ENCODE results near the gene TANGO6.

TANGO6 gene

DNA sequence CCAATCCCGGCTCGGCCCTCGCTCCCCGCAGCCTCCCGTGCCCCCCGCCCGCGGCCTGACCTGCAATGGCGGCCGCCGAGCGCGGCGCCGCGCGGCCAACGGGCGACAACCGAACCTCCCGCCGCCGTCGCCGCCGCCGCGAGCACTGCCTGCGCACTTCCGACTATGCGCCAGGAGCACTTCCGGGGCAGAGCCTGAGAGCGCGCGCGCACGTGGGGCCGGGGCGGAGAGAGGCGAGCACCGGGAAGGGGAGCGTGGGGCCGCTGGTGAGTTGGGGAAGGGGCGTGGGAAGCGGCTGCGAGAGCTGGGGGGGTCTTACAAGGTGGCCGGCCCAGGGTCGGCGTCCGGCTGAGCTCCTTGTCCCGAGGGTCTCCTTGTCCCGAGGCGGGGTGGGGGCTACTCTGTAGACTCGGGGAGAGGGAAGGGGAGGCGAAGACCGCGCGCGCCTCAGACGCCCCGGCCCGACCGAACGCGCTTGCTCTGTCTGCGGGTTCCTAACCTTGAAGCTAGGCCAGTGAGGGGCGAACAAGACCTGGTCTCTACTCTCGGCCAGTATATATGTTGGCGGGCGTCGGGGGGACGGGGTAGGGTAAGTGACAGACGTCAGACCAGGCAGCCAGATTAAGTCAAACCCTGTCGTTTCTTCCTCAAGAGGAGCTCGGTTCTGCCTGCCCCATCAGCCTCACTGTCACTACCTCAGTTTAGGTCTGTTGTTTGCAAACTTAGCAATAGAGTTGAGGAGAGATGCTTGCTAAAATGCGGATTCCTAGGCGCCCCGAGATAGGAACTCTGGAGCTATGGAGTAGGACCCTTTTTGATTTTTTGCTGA, 289.3 kb downstream of the TANGO6 start, which contains the start of the genes CHTF8 and UTP4:
Gene CHTF8, minus strand, starts transcription at position 165 of the 829 bp plus-strand sequence. CDS start 11,130 bp downstream, outside the sequence.
Gene UTP4, plus strand, starts transcription at position 226 of the 829 bp plus-strand sequence. CDS start 811 bp downstream, outside the sequence.
- Histone ChIP-seq H3K4me1 (peaks cover 0 to 39% (median 25%) of the 10 kb centered on the region in 4 donors), H3K4me3 (peak within 1 kb of the TSS; percentile 81 to 95), H3K27ac (peak within 1 kb of the TSS; percentile 77 to 81), H3K9me3 (no peaks in the 10 kb centered on the region), H3K27me3 (no peaks in the 10 kb centered on the region), H3K36me3 (peaks cover 0 to 24% (median 15%) of the 10 kb centered on the region in 3 donors)
- intact Hi-C loops (cut with DNase I; ENCODE audit: low total_unique reads) = no loop called here
- TF ChIP-seq, protein P1, sequence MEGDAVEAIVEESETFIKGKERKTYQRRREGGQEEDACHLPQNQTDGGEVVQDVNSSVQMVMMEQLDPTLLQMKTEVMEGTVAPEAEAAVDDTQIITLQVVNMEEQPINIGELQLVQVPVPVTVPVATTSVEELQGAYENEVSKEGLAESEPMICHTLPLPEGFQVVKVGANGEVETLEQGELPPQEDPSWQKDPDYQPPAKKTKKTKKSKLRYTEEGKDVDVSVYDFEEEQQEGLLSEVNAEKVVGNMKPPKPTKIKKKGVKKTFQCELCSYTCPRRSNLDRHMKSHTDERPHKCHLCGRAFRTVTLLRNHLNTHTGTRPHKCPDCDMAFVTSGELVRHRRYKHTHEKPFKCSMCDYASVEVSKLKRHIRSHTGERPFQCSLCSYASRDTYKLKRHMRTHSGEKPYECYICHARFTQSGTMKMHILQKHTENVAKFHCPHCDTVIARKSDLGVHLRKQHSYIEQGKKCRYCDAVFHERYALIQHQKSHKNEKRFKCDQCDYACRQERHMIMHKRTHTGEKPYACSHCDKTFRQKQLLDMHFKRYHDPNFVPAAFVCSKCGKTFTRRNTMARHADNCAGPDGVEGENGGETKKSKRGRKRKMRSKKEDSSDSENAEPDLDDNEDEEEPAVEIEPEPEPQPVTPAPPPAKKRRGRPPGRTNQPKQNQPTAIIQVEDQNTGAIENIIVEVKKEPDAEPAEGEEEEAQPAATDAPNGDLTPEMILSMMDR (IDR thresholded peaks at IDR 0.05) = peak in 1 of 2 experiments; percentile 10
- DNase-seq = peak; percentile 82 to 89

DNA sequence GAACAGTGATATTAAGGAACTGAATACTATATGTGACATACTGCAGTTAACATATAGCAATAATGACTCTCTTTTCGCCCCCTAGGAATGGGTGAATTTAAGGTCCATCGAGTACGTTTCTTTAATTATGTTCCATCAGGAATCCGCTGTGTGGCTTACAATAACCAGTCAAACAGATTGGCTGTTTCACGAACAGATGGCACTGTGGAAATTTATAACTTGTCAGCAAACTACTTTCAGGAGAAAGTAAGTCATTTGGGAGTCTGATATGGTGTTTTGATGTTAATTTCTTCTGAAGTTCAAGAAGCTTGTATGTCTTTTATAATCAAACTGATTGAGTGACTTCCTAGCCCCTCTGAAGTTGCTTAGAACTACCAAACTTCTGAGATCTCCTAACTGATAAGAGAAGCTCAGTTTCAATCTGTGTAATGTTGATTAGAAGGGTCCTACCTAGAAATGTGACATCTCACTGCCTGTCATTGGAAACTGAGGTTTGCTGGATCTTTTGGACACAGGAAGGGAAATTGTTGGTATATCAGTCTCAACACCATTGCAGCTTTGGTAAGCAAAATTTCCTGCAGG, 290.1 kb downstream of the TANGO6 start:
- TF ChIP-seq, protein P1 (IDR thresholded peaks at IDR 0.05) = no peak
- Histone ChIP-seq H3K4me1 (peaks cover 0 to 39% (median 23%) of the 10 kb centered on the region in 4 donors), H3K4me3 (peak overlapping the region; percentile 81 to 95), H3K36me3 (peaks cover 0 to 25% (median 12%) of the 10 kb centered on the region in 3 donors), H3K9me3 (no peaks in the 10 kb centered on the region), H3K27ac (peak overlapping the region in 1 of 2 donors; percentile 77), H3K27me3 (no peaks in the 10 kb centered on the region)
- DNase-seq = no peak
- intact Hi-C loops (cut with DNase I; ENCODE audit: low total_unique reads) = no loop called here
